Measurements from ENCODE around the gene TBC1D8.

DNA sequence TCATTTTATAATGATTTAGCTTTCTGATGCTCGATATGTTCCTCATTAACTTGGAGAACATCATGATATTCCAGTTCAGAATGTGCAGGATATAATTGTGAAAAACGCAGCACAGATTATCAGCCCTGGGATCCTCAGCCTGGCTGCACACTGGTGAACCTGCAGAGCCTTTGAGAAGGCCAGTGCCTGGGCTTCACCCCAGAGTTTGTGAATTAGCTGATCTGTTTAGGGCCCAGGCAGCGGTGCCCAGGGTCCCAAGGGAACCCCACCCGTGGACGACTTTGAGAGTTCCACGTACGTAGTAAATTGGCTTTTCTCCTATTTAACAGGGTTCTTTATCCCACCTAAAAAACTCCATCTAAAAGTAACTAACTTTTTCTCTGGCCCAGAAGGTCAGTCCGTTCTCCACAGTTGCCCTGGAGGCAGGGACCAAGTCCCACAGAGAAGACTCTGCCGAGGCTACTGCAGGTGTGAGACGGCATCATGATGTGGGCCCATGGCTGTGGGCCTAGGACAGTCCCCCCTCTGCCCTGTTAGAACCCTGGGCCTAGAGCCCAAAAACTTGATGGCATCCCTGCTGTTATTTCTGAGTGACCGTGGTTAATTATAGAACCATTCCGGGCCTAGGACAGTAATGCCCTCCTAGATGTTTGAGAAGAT is 188.7 kb downstream of the TBC1D8 start:
- TF ChIP-seq CTCF (IDR thresholded peaks at IDR 0.05; ENCODE audit: low read depth, low read length, missing input control) (no peak), MAX (IDR thresholded peaks at IDR 0.05) (no peak), RAD21 (IDR thresholded peaks at IDR 0.05) (no peak), JUND (IDR thresholded peaks at IDR 0.05) (no peak), HNF4G (IDR thresholded peaks at IDR 0.05) (no peak), YY1 (IDR thresholded peaks at IDR 0.05) (no peak), EGR1 (IDR thresholded peaks at IDR 0.05; ENCODE audit: low read depth in 2 of 2) (no peak), TAF1 (conservative IDR thresholded peaks at IDR 0.05) (no peak), ZBTB33 (IDR thresholded peaks at IDR 0.05) (no peak), RXRA (IDR thresholded peaks at IDR 0.05) (no peak)
